A549 (cell line): ENCODE data around the gene TRIM54.

Experiments
- BHLHE40 ChIP-seq: IDR thresholded peaks from 2 replicates; pipeline ENCODE4 v1.6.1; 2012; ENCODE audit warnings: low read depth, low read length, inconsistent platforms
- KDM1A ChIP-seq: fragments of 200-600 bp; sonication (generic); IDR thresholded peaks from 2 replicates; pipeline ENCODE4 v1.6.1; 2016; ENCODE audit warnings: low read depth, mild to moderate bottlenecking
- NR3C1 ChIP-seq: fragments of >200 bp; sonication (Bioruptor Twin); formaldehyde crosslinking; IDR thresholded peaks from 3 replicates; pipeline ENCODE4 v1.6.1; 2017
- POLR2A ChIP-seq: IDR thresholded peaks from 2 replicates; pipeline ENCODE4 v1.6.1; 2012; ENCODE audit warnings: mild to moderate bottlenecking, low read length
- POLR2AphosphoS2 ChIP-seq: conservative IDR thresholded peaks from 2 replicates; pipeline ENCODE4 v1.6.1; 2012; ENCODE audit warnings: low read length, improper control_type of control experiment, inconsistent platforms
- RAD21 ChIP-seq, 2 experiments: fragments of >200 bp in 1 of 2; sonication (Bioruptor Twin) in 1 of 2; formaldehyde crosslinking in 1 of 2; IDR thresholded peaks in 1 of 2; conservative IDR thresholded peaks in 1 of 2; 2 replicates in 1 of 2; 3 replicates in 1 of 2; pipeline ENCODE4 v1.6.1; 2012 to 2018; ENCODE audit warnings: inconsistent platforms in 1 of 2
- RARB ChIP-seq: fragments of 250-450 bp; sonication (Bioruptor Pico); IDR thresholded peaks from 2 replicates; pipeline ENCODE4 v1.8.0; 2021; ENCODE audit warnings: mild to moderate bottlenecking, moderate library complexity
- RCOR1 ChIP-seq: fragments of 150-350 bp; IDR thresholded peaks from 2 replicates; pipeline ENCODE4 v1.6.1; 2014; ENCODE audit warnings: antibody characterized with exemption, low read length, low read depth
- RFX5 ChIP-seq: fragments of 450-650 bp; IDR thresholded peaks from 2 replicates; pipeline ENCODE4 v1.7.1; 2014; ENCODE audit warnings: antibody characterized with exemption, mild to moderate bottlenecking, moderate library complexity
- RNF2 ChIP-seq: fragments of 200-600 bp; sonication (generic); IDR thresholded peaks from 2 replicates; pipeline ENCODE4 v1.6.1; 2016; ENCODE audit warnings: low read depth, mild to moderate bottlenecking, antibody characterized with exemption, moderate library complexity, borderline replicate concordance
- TF ChIP-seq, protein P1 (sequence below): fragments of >200 bp; sonication (Bioruptor Twin); formaldehyde crosslinking; IDR thresholded peaks from 3 replicates; pipeline ENCODE4 v1.5.1; 2016
- TF ChIP-seq, protein P2 (sequence below): fragments of 200-600 bp; sonication (generic); IDR thresholded peaks from 2 replicates; pipeline ENCODE4 v1.6.1; 2016; ENCODE audit warnings: antibody characterized with exemption, mild to moderate bottlenecking, moderate library complexity
- TF ChIP-seq, protein P3 (sequence below): fragments of 450-650 bp; IDR thresholded peaks from 2 replicates; pipeline ENCODE4 v1.6.1; 2014; ENCODE audit warnings: antibody characterized with exemption
- TF ChIP-seq, protein P4 (sequence below): fragments of 150-350 bp; IDR thresholded peaks from 2 replicates; pipeline ENCODE4 v1.6.1; 2014; ENCODE audit warnings: low read depth, mild to moderate bottlenecking, low read length

DNA sequence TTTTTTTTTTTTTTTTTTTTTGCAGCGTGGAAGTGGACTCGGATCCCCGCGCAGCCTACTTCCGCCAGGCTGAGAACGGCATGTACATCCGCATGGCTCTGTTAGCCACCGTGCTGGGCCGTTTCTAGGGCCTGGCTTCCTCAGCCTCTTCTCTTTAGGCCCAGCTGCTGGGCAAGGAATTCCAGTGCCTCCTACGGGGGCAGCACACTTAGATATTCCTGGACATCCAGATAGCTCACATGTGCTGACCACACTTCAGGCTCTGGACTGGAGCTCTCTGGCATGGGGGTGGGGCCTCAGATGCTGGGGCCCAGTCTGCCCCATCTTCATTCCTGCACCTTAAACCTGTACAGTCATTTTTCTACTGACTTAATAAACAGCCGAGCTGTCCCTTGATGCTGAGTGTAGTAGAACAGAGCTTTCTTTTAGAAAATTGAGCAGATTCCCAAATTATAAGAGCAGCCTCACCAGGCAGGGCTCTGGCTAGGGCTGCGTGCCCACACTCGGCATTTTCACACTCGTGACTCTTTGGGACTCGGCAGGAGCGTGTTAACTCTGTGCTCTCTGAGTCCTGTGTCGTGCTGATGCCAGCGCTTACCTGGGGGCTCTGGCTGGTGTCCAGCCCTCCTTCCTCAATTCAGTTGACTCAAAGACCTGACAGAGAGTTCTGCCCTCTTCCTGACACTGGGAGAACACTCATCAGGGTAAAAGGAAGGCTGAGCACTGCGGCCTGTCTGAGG, 38.7 kb upstream of the TRIM54 start:
- TF ChIP-seq POLR2AphosphoS2 (no peak), RFX5 (no peak), BHLHE40 (no peak), NR3C1 (no peak), POLR2A (no peak), RCOR1 (no peak), RARB (CRISPR knock-in tag) (no peak), RNF2 (no peak), RAD21 (conservative IDR thresholded peaks at IDR 0.05 in 1 of 2, IDR thresholded peaks at IDR 0.05 in 1 of 2) (no peak), KDM1A (no peak)
- TF ChIP-seq, protein P1, sequence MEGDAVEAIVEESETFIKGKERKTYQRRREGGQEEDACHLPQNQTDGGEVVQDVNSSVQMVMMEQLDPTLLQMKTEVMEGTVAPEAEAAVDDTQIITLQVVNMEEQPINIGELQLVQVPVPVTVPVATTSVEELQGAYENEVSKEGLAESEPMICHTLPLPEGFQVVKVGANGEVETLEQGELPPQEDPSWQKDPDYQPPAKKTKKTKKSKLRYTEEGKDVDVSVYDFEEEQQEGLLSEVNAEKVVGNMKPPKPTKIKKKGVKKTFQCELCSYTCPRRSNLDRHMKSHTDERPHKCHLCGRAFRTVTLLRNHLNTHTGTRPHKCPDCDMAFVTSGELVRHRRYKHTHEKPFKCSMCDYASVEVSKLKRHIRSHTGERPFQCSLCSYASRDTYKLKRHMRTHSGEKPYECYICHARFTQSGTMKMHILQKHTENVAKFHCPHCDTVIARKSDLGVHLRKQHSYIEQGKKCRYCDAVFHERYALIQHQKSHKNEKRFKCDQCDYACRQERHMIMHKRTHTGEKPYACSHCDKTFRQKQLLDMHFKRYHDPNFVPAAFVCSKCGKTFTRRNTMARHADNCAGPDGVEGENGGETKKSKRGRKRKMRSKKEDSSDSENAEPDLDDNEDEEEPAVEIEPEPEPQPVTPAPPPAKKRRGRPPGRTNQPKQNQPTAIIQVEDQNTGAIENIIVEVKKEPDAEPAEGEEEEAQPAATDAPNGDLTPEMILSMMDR: no peak
- TF ChIP-seq, protein P2, sequence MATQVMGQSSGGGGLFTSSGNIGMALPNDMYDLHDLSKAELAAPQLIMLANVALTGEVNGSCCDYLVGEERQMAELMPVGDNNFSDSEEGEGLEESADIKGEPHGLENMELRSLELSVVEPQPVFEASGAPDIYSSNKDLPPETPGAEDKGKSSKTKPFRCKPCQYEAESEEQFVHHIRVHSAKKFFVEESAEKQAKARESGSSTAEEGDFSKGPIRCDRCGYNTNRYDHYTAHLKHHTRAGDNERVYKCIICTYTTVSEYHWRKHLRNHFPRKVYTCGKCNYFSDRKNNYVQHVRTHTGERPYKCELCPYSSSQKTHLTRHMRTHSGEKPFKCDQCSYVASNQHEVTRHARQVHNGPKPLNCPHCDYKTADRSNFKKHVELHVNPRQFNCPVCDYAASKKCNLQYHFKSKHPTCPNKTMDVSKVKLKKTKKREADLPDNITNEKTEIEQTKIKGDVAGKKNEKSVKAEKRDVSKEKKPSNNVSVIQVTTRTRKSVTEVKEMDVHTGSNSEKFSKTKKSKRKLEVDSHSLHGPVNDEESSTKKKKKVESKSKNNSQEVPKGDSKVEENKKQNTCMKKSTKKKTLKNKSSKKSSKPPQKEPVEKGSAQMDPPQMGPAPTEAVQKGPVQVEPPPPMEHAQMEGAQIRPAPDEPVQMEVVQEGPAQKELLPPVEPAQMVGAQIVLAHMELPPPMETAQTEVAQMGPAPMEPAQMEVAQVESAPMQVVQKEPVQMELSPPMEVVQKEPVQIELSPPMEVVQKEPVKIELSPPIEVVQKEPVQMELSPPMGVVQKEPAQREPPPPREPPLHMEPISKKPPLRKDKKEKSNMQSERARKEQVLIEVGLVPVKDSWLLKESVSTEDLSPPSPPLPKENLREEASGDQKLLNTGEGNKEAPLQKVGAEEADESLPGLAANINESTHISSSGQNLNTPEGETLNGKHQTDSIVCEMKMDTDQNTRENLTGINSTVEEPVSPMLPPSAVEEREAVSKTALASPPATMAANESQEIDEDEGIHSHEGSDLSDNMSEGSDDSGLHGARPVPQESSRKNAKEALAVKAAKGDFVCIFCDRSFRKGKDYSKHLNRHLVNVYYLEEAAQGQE: no peak
- TF ChIP-seq, protein P3, sequence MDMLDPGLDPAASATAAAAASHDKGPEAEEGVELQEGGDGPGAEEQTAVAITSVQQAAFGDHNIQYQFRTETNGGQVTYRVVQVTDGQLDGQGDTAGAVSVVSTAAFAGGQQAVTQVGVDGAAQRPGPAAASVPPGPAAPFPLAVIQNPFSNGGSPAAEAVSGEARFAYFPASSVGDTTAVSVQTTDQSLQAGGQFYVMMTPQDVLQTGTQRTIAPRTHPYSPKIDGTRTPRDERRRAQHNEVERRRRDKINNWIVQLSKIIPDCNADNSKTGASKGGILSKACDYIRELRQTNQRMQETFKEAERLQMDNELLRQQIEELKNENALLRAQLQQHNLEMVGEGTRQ: no peak
- TF ChIP-seq, protein P4, sequence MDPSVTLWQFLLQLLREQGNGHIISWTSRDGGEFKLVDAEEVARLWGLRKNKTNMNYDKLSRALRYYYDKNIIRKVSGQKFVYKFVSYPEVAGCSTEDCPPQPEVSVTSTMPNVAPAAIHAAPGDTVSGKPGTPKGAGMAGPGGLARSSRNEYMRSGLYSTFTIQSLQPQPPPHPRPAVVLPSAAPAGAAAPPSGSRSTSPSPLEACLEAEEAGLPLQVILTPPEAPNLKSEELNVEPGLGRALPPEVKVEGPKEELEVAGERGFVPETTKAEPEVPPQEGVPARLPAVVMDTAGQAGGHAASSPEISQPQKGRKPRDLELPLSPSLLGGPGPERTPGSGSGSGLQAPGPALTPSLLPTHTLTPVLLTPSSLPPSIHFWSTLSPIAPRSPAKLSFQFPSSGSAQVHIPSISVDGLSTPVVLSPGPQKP: no peak
